A673 (cell line): ENCODE measurements around the gene PACRG. TPM values are rescaled to one million over a fixed set of nuclear protein-coding genes. Genes with fewer than 3 reads are reported as not detected.

ENCODE experiments used
- BruUV-seq: library from RNA; stranded (reverse); fragments of 400-500 nt; replicated peaks from 2 replicates; lab custom pipeline; 2021; lab: Mats Ljungman, UMichigan
- CTCF ChIA-PET: fragments of 300-600 bp; sonication (Branson Sonifier 250); formaldehyde crosslinking; loops from one replicate; lab custom pipeline; 2022; ENCODE audit warnings: antibody characterized with exemption; lab: Charles Lee
- POLR2A ChIA-PET: fragments of 300-600 bp; sonication (Branson Sonifier 250); formaldehyde crosslinking; loops from one replicate; lab custom pipeline; 2022; ENCODE audit warnings: antibody characterized with exemption; ENCODE audit not compliant: low non-redundant PET; lab: Charles Lee
- DNase-seq: peaks from one replicate; pipeline ENCODE4 v3.0.0-alpha.2; 2015; ENCODE audit warnings: low spot score
- H3K27ac ChIP-seq: fragments of 200-600 bp; sonication (generic); 2 replicates; pipeline ENCODE4 v1.5.1; 2016; ENCODE audit warnings: mixed run types, low read depth, mild to moderate bottlenecking, mixed read lengths, antibody characterized with exemption, low read length; ENCODE audit not compliant: poor library complexity, severe bottlenecking
- H3K27me3 ChIP-seq: fragments of 200-600 bp; sonication (generic); replicated peaks from 2 replicates; pipeline ENCODE4 v1.6.1; 2017; ENCODE audit warnings: mixed run types, low read depth, mild to moderate bottlenecking, mixed read lengths, antibody characterized with exemption, low read length; ENCODE audit not compliant: insufficient read depth, poor library complexity
- H3K36me3 ChIP-seq: fragments of 200-600 bp; sonication (generic); 2 replicates; pipeline ENCODE4 v1.6.1; 2016; ENCODE audit warnings: mixed run types, mild to moderate bottlenecking, mixed read lengths, antibody characterized with exemption, low read length; ENCODE audit not compliant: insufficient read depth, poor library complexity, severe bottlenecking
- H3K4me1 ChIP-seq: fragments of 200-600 bp; sonication (generic); 2 replicates; pipeline ENCODE4 v1.6.1; 2017; ENCODE audit warnings: mixed run types, mild to moderate bottlenecking, mixed read lengths, antibody characterized with exemption, low read length; ENCODE audit not compliant: insufficient read depth, poor library complexity, severe bottlenecking
- H3K4me3 ChIP-seq: fragments of 200-600 bp; sonication (generic); 2 replicates; pipeline ENCODE4 v1.5.1; 2016; ENCODE audit warnings: low read depth, mixed run types, mild to moderate bottlenecking, mixed read lengths, low read length; ENCODE audit not compliant: poor library complexity, severe bottlenecking
- H3K9me3 ChIP-seq: fragments of 200-600 bp; sonication (generic); 2 replicates; pipeline ENCODE4 v1.6.1; 2016; ENCODE audit warnings: mixed run types, low read depth, mild to moderate bottlenecking, mixed read lengths, antibody characterized with exemption, low read length; ENCODE audit not compliant: poor library complexity, severe bottlenecking
- CTCF ChIP-seq: fragments of 300-800, 200-600 bp; sonication (generic); conservative IDR thresholded peaks from 2 replicates; pipeline ENCODE4 v1.5.1; 2017; ENCODE audit warnings: low read depth, mild to moderate bottlenecking, antibody characterized with exemption, low read length, moderate library complexity, mixed read lengths
- EZH2 ChIP-seq: fragments of 200-600 bp; sonication (generic); IDR thresholded peaks from 2 replicates; pipeline ENCODE4 v1.6.1; 2017; ENCODE audit warnings: borderline replicate concordance, low read depth, mild to moderate bottlenecking, mixed read lengths, antibody characterized with exemption, low read length; ENCODE audit not compliant: poor library complexity, severe bottlenecking
- intact Hi-C: fragments of 100-400 bp; cut with micrococcal nuclease; formaldehyde crosslinking; loops from one replicate; pipeline ENCODE4 v1.10.0; 2022; ENCODE audit not compliant: unreplicated experiment
- total RNA-seq: library from RNA; stranded (reverse); gene quantifications from 2 replicates; pipeline ENCODE4 v1.2.3, GENCODE V29; 2021

The PACRG gene
- total RNA-seq, 1 experiment from 2014 or later = not detected

GRCh38 chr6:163192591-163192990, 464.8 kb downstream of the PACRG start:
- ChIA-PET CTCF (no interaction called here), POLR2A (no interaction called here)
- Histone ChIP-seq H3K4me1 (no peaks in the 10 kb centered on the region), H3K4me3 (no peak overlapping the region), H3K27ac (no peak overlapping the region), H3K36me3 (no peaks in the 10 kb centered on the region), H3K27me3 (no peaks in the 10 kb centered on the region), H3K9me3 (no peaks in the 10 kb centered on the region)
- BruUV-seq = no TSS peak
- DNase-seq = no peak
- TF ChIP-seq EZH2 = no peak
- TF ChIP-seq CTCF = no peak
- intact Hi-C loops = no loop called here

- no TSS peak for BruUV-seq
- H3K36me3 ChIP-seq = no peaks in the 10 kb centered on the region
- POLR2A ChIA-PET = no interaction called here
- no peak for DNase-seq
- intact Hi-C loops = no loop called here
- no peaks in the 10 kb centered on the region for H3K9me3 ChIP-seq
- CTCF ChIA-PET = no interaction called here
- H3K4me1 ChIP-seq = no peaks in the 10 kb centered on the region
- no peaks in the 10 kb centered on the region for H3K27me3 ChIP-seq
- TF ChIP-seq EZH2 (no peak), CTCF (no peak)
- no peak overlapping the region for H3K27ac ChIP-seq
- H3K4me3 ChIP-seq = no peak overlapping the region
Measured at GRCh38 chr6:163193326-163193725, 465.6 kb downstream of the PACRG start.

GRCh38 chr6:163195721-163196691, 468.2 kb downstream of the PACRG start:
- intact Hi-C loops = no loop called here
- TF ChIP-seq EZH2 (no peak), CTCF (no peak)
- no peaks in the 10 kb centered on the region for H3K4me1 ChIP-seq
- no peak overlapping the region for H3K27ac ChIP-seq
- H3K4me3 ChIP-seq = no peak overlapping the region
- no peak for DNase-seq
- H3K27me3 ChIP-seq = no peaks in the 10 kb centered on the region
- no TSS peak for BruUV-seq
- ChIA-PET CTCF (no interaction called here), POLR2A (no interaction called here)
- H3K9me3 ChIP-seq = no peaks in the 10 kb centered on the region
- H3K36me3 ChIP-seq = no peaks in the 10 kb centered on the region
